ENCODE data around the gene CWC25.
"Not testable (repeated sequence)": the region's sequence is repeated elsewhere in the genome, so short reads cannot be mapped to it uniquely, and the experiment has no call there.

Gene CWC25

GRCh38 chr17:38824899-38825761 is at the start of gene CWC25:
TSS of gene CWC25 (minus strand) at chr17:38825321. CDS start at chr17:38825183, 138 bp downstream.
- peak; percentile 95 for DNase-seq

- DNase-seq = no peak
These were observed 48.7 kb upstream of the CWC25 start for GRCh38 chr17:38873640-38874380.

- DNase-seq = no peak
These were observed 47.7 kb upstream of the CWC25 start for GRCh38 chr17:38872671-38873385.

- DNase-seq = no peak
These were observed 46.9 kb upstream of the CWC25 start for GRCh38 chr17:38872027-38872511.

GRCh38 chr17:38871247-38872015 is 46.3 kb upstream of the CWC25 start:
- DNase-seq = peak; percentile 58

GRCh38 chr17:38870259-38871165 is 45.4 kb upstream of the CWC25 start:
- peak; percentile 67 for DNase-seq

- DNase-seq = peak; percentile 89
These were observed 44.6 kb upstream of the CWC25 start, which contains the start of gene LASP1 for GRCh38 chr17:38869526-38870258. TSS of gene LASP1 (plus strand) at chr17:38870058. CDS start at chr17:38870190, 132 bp downstream.

- DNase-seq = peak; percentile 89
These were observed 43.9 kb upstream of the CWC25 start for GRCh38 chr17:38868817-38869525.

- DNase-seq = no peak
These were observed 43.1 kb upstream of the CWC25 start for GRCh38 chr17:38867968-38868816.

GRCh38 chr17:38867179-38867967 is 42.3 kb upstream of the CWC25 start:
- peak; percentile 73 for DNase-seq

- no peak for DNase-seq
These were observed 39.7 kb upstream of the CWC25 start for GRCh38 chr17:38864636-38865398.

- no peak for DNase-seq
These were observed 36.3 kb upstream of the CWC25 start for GRCh38 chr17:38861399-38861843.

GRCh38 chr17:38857271-38857670 is 32.1 kb upstream of the CWC25 start:
- no peak for DNase-seq

GRCh38 chr17:38855101-38855714 is 30.1 kb upstream of the CWC25 start:
- DNase-seq = not testable (repeated sequence)

- peak; percentile 94 for DNase-seq
These were observed 28.4 kb upstream of the CWC25 start, which contains the start of gene RPL23 for GRCh38 chr17:38853292-38854219. TSS of gene RPL23 (minus strand) at chr17:38853721. CDS start at chr17:38853710, 11 bp downstream.
